ENCODE results near the gene ABLIM3.

The ABLIM3 gene

GRCh38 chr5:149141224-149141956, at the start of gene ABLIM3:
TSS of gene ABLIM3 (plus strand) at chr5:149141493. CDS start at chr5:149142096, 603 bp downstream.
- peak within 1 kb of the TSS; percentile 67 for H3K4me2 ChIP-seq (ENCODE audit: low read length)
- peak within 1 kb of the TSS; percentile 71 for H3K27ac ChIP-seq
- H3K9ac ChIP-seq = no peak within 1 kb of the TSS
- no peaks in the 10 kb centered on the region for H3K9me3 ChIP-seq (ENCODE audit: control insufficient read depth, low read length)
- peak; percentile 93 for TF ChIP-seq CTCF (IDR thresholded peaks at IDR 0.05)
- H3K79me2 ChIP-seq = peaks cover 15% of the 10 kb centered on the region
- no peaks in the 10 kb centered on the region for H3K27me3 ChIP-seq (ENCODE audit: control insufficient read depth, insufficient read depth, low read length)
- H3K4me3 ChIP-seq (ENCODE audit: low read depth, low read length) = peak within 1 kb of the TSS; percentile 63
- peaks cover 6% of the 10 kb centered on the region for H3K4me1 ChIP-seq
- H3K36me3 ChIP-seq (ENCODE audit: control insufficient read depth, insufficient read depth, low read length) = no peaks in the 10 kb centered on the region
- H2AFZ ChIP-seq = peak within 1 kb of the TSS; percentile 79

DNA sequence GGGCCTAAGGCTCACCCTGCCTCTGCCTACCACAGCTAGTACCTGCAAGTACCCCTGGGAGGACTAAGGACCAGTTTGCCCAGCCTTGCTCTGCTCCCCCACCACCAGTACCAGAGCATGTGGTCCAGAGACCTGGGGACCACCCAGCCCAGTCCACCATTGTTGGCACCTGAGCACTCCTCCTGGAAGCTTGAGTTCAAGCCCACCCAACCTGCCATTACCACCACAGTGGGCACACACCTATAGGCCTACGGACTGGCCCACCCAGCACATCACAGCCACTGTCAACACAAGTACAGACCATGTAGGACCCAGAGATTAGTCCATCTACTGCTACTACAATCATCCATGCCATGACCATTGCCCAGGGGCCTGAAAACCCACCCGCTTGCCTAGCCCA, 47.7 kb upstream of the ABLIM3 start:
- no peak overlapping the region for H2AFZ ChIP-seq
- no peak for TF ChIP-seq CTCF (IDR thresholded peaks at IDR 0.05)
- H3K4me3 ChIP-seq (ENCODE audit: low read depth, low read length) = no peak overlapping the region
- H3K36me3 ChIP-seq (ENCODE audit: control insufficient read depth, insufficient read depth, low read length) = no peaks in the 10 kb centered on the region
- H3K27ac ChIP-seq = no peak overlapping the region
- H3K4me1 ChIP-seq = no peaks in the 10 kb centered on the region
- no peak overlapping the region for H3K4me2 ChIP-seq (ENCODE audit: low read length)
- no peak overlapping the region for H3K9ac ChIP-seq
- no peaks in the 10 kb centered on the region for H3K27me3 ChIP-seq (ENCODE audit: control insufficient read depth, insufficient read depth, low read length)
- H3K9me3 ChIP-seq (ENCODE audit: control insufficient read depth, low read length) = no peaks in the 10 kb centered on the region
- H3K79me2 ChIP-seq = no peaks in the 10 kb centered on the region

DNA sequence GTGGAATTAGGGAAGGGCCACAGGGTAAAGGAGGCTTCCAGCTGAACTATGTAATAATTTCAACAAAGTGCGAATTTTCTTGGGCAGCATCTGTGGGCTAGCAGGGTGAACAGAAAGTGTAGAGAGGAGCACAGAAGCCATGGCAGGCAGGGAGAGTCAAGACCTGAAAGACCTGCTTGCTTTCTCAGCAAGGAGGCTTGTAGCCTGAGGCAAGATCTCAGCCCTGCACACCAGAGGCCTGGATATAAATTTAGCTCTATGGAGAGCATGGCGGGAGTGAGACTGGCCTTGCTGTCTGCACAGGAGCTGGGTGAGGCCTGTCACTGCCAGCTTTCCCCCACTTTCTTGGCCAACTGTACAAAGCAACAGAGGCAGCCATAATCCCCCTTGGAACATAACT, 46.3 kb upstream of the ABLIM3 start:
- TF ChIP-seq CTCF (IDR thresholded peaks at IDR 0.05) = no peak
- no peaks in the 10 kb centered on the region for H3K27me3 ChIP-seq (ENCODE audit: control insufficient read depth, insufficient read depth, low read length)
- H3K36me3 ChIP-seq (ENCODE audit: control insufficient read depth, insufficient read depth, low read length) = no peaks in the 10 kb centered on the region
- no peak overlapping the region for H2AFZ ChIP-seq
- H3K79me2 ChIP-seq = no peaks in the 10 kb centered on the region
- H3K4me2 ChIP-seq (ENCODE audit: low read length) = no peak overlapping the region
- H3K9me3 ChIP-seq (ENCODE audit: control insufficient read depth, low read length) = no peaks in the 10 kb centered on the region
- no peak overlapping the region for H3K27ac ChIP-seq
- no peak overlapping the region for H3K9ac ChIP-seq
- H3K4me1 ChIP-seq = no peaks in the 10 kb centered on the region
- H3K4me3 ChIP-seq (ENCODE audit: low read depth, low read length) = no peak overlapping the region

- H3K4me3 ChIP-seq (ENCODE audit: low read depth, low read length) = no peak overlapping the region
- H3K79me2 ChIP-seq = no peaks in the 10 kb centered on the region
- no peak overlapping the region for H3K27ac ChIP-seq
- TF ChIP-seq CTCF (IDR thresholded peaks at IDR 0.05) = no peak
- no peaks in the 10 kb centered on the region for H3K4me1 ChIP-seq
- no peak overlapping the region for H3K4me2 ChIP-seq (ENCODE audit: low read length)
- no peak overlapping the region for H3K9ac ChIP-seq
- no peaks in the 10 kb centered on the region for H3K9me3 ChIP-seq (ENCODE audit: control insufficient read depth, low read length)
- H3K27me3 ChIP-seq (ENCODE audit: control insufficient read depth, insufficient read depth, low read length) = no peaks in the 10 kb centered on the region
- no peaks in the 10 kb centered on the region for H3K36me3 ChIP-seq (ENCODE audit: control insufficient read depth, insufficient read depth, low read length)
- no peak overlapping the region for H2AFZ ChIP-seq
These were observed 41.4 kb upstream of the ABLIM3 start for GRCh38 chr5:149099920-149100319.

DNA sequence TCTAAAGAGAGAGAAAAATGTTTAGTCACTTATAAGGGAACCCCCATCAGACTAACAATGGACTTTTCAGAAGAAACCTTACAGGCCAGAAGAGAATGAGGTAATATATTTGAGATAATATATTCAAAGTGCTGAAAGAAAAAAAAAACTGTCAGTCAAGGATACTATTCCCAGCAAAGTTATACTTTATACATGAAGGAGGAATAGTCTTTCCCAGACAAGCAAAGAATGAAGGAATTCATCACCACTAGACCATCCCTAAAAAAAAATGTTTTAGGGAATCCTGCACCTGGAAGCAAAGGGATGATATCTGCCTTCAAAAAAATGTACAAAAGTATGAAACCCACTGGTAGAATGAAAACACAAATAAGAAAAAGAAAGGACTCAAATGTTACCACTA, 41.0 kb upstream of the ABLIM3 start:
- Histone ChIP-seq H3K36me3 (ENCODE audit: control insufficient read depth, insufficient read depth, low read length) (no peaks in the 10 kb centered on the region), H3K4me2 (ENCODE audit: low read length) (no peak overlapping the region), H3K27me3 (ENCODE audit: control insufficient read depth, insufficient read depth, low read length) (no peaks in the 10 kb centered on the region), H3K79me2 (no peaks in the 10 kb centered on the region), H3K4me1 (no peaks in the 10 kb centered on the region), H3K4me3 (ENCODE audit: low read depth, low read length) (no peak overlapping the region), H3K27ac (no peak overlapping the region), H2AFZ (no peak overlapping the region), H3K9me3 (ENCODE audit: control insufficient read depth, low read length) (no peaks in the 10 kb centered on the region), H3K9ac (no peak overlapping the region)
- no peak for TF ChIP-seq CTCF (IDR thresholded peaks at IDR 0.05)
